Measurements from ENCODE around the gene STK24.

The STK24 gene

DNA sequence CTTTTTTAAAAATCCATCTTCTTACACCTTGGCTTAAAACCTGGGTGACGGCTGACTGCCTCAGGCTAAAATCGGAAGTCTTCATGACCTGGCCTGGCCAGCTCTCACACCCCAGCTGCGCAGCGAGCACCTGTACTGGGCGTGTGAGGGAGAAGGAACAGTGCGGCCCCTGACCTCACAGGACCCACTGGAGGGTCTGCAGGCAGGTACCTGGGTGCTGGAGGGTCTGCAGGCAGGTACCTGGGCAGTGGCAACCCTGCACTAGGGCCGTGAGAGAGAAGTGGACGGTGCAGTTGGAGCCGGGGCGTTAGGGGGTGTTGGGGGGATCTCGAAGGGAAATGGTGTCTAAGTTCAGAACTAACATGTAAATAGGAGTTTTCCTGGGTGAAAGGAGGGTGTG lies 144.3 kb downstream of the STK24 start:
- Histone ChIP-seq H3F3A (ENCODE audit: low read depth) (no peaks in the 10 kb centered on the region), H3K9me3 (ENCODE audit: insufficient read depth, low read depth, low read length) (no peaks in the 10 kb centered on the region), H3K27me3 (ENCODE audit: insufficient read depth, low read length, poor library complexity, severe bottlenecking) (no peaks in the 10 kb centered on the region)

GRCh38 chr13:98429977-98430736 lies 146.8 kb downstream of the STK24 start:
- Histone ChIP-seq H3K4me2 (ENCODE audit: low read depth, low read length, poor library complexity, severe bottlenecking) (no peak overlapping the region), H3K9ac (ENCODE audit: low read depth, low read length, poor library complexity, severe bottlenecking) (no peak overlapping the region), H3K4me1 (ENCODE audit: insufficient read depth, low read length, poor library complexity, severe bottlenecking) (no peaks in the 10 kb centered on the region), H4K20me1 (ENCODE audit: insufficient read depth, low read length, poor library complexity, severe bottlenecking) (no peaks in the 10 kb centered on the region), H3K9me2 (replicated peaks; ENCODE audit: low read depth, low read length) (no peaks in the 10 kb centered on the region), H3K36me3 (ENCODE audit: insufficient read depth, low read length) (no peaks in the 10 kb centered on the region), H3K79me2 (ENCODE audit: insufficient read depth, low read length) (no peaks in the 10 kb centered on the region), H3F3A (ENCODE audit: low read depth) (no peaks in the 10 kb centered on the region), H2AFZ (ENCODE audit: low read length) (no peak overlapping the region), H3K9me3 (ENCODE audit: insufficient read depth, low read depth, low read length) (no peaks in the 10 kb centered on the region), H3K27me3 (ENCODE audit: insufficient read depth, low read length, poor library complexity, severe bottlenecking) (no peaks in the 10 kb centered on the region), H3K4me3 (ENCODE audit: low read length, poor library complexity, severe bottlenecking) (no peak overlapping the region)
- TF ChIP-seq CTCF (conservative IDR thresholded peaks at IDR 0.05; ENCODE audit: low read length), result no peak
- TF ChIP-seq EZH2phosphoT487 (IDR thresholded peaks at IDR 0.05; ENCODE audit: borderline replicate concordance), result no peak

More for the DNA sequence above, 144.3 kb downstream of the STK24 start:
- Histone ChIP-seq H3K4me3 (ENCODE audit: low read length, poor library complexity, severe bottlenecking) (no peak overlapping the region), H3K4me2 (ENCODE audit: low read depth, low read length, poor library complexity, severe bottlenecking) (no peak overlapping the region), H3K4me1 (ENCODE audit: insufficient read depth, low read length, poor library complexity, severe bottlenecking) (no peaks in the 10 kb centered on the region), H3K36me3 (ENCODE audit: insufficient read depth, low read length) (no peaks in the 10 kb centered on the region), H3K79me2 (ENCODE audit: insufficient read depth, low read length) (no peaks in the 10 kb centered on the region), H4K20me1 (ENCODE audit: insufficient read depth, low read length, poor library complexity, severe bottlenecking) (no peaks in the 10 kb centered on the region), H2AFZ (ENCODE audit: low read length) (no peak overlapping the region), H3K9me2 (replicated peaks; ENCODE audit: low read depth, low read length) (no peaks in the 10 kb centered on the region), H3K9ac (ENCODE audit: low read depth, low read length, poor library complexity, severe bottlenecking) (no peak overlapping the region)
- TF ChIP-seq CTCF (conservative IDR thresholded peaks at IDR 0.05; ENCODE audit: low read length), result no peak
- TF ChIP-seq EZH2phosphoT487 (IDR thresholded peaks at IDR 0.05; ENCODE audit: borderline replicate concordance), result no peak

DNA sequence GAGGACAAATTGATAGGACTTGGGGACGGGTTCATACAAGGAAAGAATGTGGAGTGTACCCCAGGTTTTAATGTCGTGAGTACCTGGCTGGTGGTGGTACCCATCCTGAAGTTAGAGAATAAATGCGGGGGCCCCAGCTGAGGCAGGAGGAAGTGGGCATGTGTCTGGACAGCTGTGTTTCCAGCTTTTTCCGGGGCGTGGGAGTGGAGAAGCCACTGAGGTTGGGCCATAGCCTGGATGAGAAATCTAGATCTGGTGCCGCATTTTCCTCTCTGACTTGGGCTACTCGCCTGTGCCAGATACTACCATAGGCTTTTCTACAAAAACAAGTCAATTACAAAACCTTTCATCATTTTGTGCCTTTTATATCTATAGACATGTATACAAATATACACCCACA lies 147.4 kb downstream of the STK24 start:
- H3K4me2 ChIP-seq (ENCODE audit: low read depth, low read length, poor library complexity, severe bottlenecking), result no peak overlapping the region
- H3K9ac ChIP-seq (ENCODE audit: low read depth, low read length, poor library complexity, severe bottlenecking), result no peak overlapping the region
- no peaks in the 10 kb centered on the region for H3K9me2 ChIP-seq (replicated peaks; ENCODE audit: low read depth, low read length)
- H4K20me1 ChIP-seq (ENCODE audit: insufficient read depth, low read length, poor library complexity, severe bottlenecking), result no peaks in the 10 kb centered on the region
- H3K27me3 ChIP-seq (ENCODE audit: insufficient read depth, low read length, poor library complexity, severe bottlenecking), result no peaks in the 10 kb centered on the region
- no peaks in the 10 kb centered on the region for H3K9me3 ChIP-seq (ENCODE audit: insufficient read depth, low read depth, low read length)
- H3F3A ChIP-seq (ENCODE audit: low read depth), result no peaks in the 10 kb centered on the region
- H3K4me1 ChIP-seq (ENCODE audit: insufficient read depth, low read length, poor library complexity, severe bottlenecking), result no peaks in the 10 kb centered on the region
- H3K36me3 ChIP-seq (ENCODE audit: insufficient read depth, low read length), result no peaks in the 10 kb centered on the region
- no peak overlapping the region for H2AFZ ChIP-seq (ENCODE audit: low read length)
- TF ChIP-seq EZH2phosphoT487 (IDR thresholded peaks at IDR 0.05; ENCODE audit: borderline replicate concordance) (no peak), CTCF (conservative IDR thresholded peaks at IDR 0.05; ENCODE audit: low read length) (no peak)
- no peaks in the 10 kb centered on the region for H3K79me2 ChIP-seq (ENCODE audit: insufficient read depth, low read length)
- no peak overlapping the region for H3K4me3 ChIP-seq (ENCODE audit: low read length, poor library complexity, severe bottlenecking)

All from Loucy (cell line).